GM12872 (cell line): ENCODE data around the gene PTPN4.

Experiments used
- CTCF ChIP-seq: IDR thresholded peaks from 3 replicates; pipeline ENCODE4 v1.5.1; 2011; ENCODE audit warnings: low read depth, mild to moderate bottlenecking, low read length, moderate library complexity; ENCODE audit not compliant: insufficient read depth

Gene PTPN4

GRCh38 chr2:120014226-120014980 is 254.7 kb downstream of the PTPN4 start:
- no peak for TF ChIP-seq CTCF

GRCh38 chr2:120016800-120017199 is 257.1 kb downstream of the PTPN4 start:
- no peak for TF ChIP-seq CTCF

- no peak for TF ChIP-seq CTCF
Measured at GRCh38 chr2:120017201-120017600, 257.5 kb downstream of the PTPN4 start.

GRCh38 chr2:120018549-120018948 is 258.8 kb downstream of the PTPN4 start:
- no peak for TF ChIP-seq CTCF

GRCh38 chr2:120020554-120020953 is 260.8 kb downstream of the PTPN4 start:
- TF ChIP-seq CTCF, result no peak

GRCh38 chr2:120026890-120027289 is 267.2 kb downstream of the PTPN4 start:
- no peak for TF ChIP-seq CTCF

GRCh38 chr2:120028795-120029194 is 269.1 kb downstream of the PTPN4 start:
- TF ChIP-seq CTCF, result no peak
